Measurements from ENCODE around the gene SHB.

SHB gene

GRCh38 chr9:37988602-37989001 lies 80.4 kb downstream of the SHB start:
- DNase-seq (ENCODE audit: low read depth in 2 of 2) = no peak

GRCh38 chr9:37988041-37988440 lies 81.0 kb downstream of the SHB start:
- no peak for DNase-seq (ENCODE audit: low read depth in 2 of 2)

- DNase-seq (ENCODE audit: low read depth in 2 of 2) = no peak
Observed at GRCh38 chr9:37987467-37987981, 81.5 kb downstream of the SHB start.

- no peak for DNase-seq (ENCODE audit: low read depth in 2 of 2)
Observed at GRCh38 chr9:37986771-37987258, 82.2 kb downstream of the SHB start.

- DNase-seq (ENCODE audit: low read depth in 2 of 2) = no peak
Observed at GRCh38 chr9:37986001-37986400, 83.0 kb downstream of the SHB start.

GRCh38 chr9:37984672-37985611 lies 84.1 kb downstream of the SHB start:
- no peak for DNase-seq (ENCODE audit: low read depth in 2 of 2)

GRCh38 chr9:37984278-37984671 lies 84.8 kb downstream of the SHB start:
- no peak for DNase-seq (ENCODE audit: low read depth in 2 of 2)

- no peak for DNase-seq (ENCODE audit: low read depth in 2 of 2)
Observed at GRCh38 chr9:37983381-37984067, 85.5 kb downstream of the SHB start.

- DNase-seq (ENCODE audit: low read depth in 2 of 2) = no peak
Observed at GRCh38 chr9:37979844-37980243, 89.2 kb downstream of the SHB start.

GRCh38 chr9:37978983-37979382 lies 90.0 kb downstream of the SHB start:
- DNase-seq (ENCODE audit: low read depth in 2 of 2) = no peak

GRCh38 chr9:37978481-37978864 lies 90.6 kb downstream of the SHB start:
- no peak for DNase-seq (ENCODE audit: low read depth in 2 of 2)

- DNase-seq (ENCODE audit: low read depth in 2 of 2) = no peak
Observed at GRCh38 chr9:37977851-37978480, 91.1 kb downstream of the SHB start.

GRCh38 chr9:37976714-37977477 lies 92.1 kb downstream of the SHB start:
- DNase-seq (ENCODE audit: low read depth in 2 of 2) = no peak

- no peak for DNase-seq (ENCODE audit: low read depth in 2 of 2)
Observed at GRCh38 chr9:37975639-37976038, 93.4 kb downstream of the SHB start.

- no peak for DNase-seq (ENCODE audit: low read depth in 2 of 2)
Observed at GRCh38 chr9:37974506-37975173, 94.4 kb downstream of the SHB start.

- no peak for DNase-seq (ENCODE audit: low read depth in 2 of 2)
Observed at GRCh38 chr9:37972351-37972848, 96.6 kb downstream of the SHB start.

GRCh38 chr9:37971691-37972090 lies 97.3 kb downstream of the SHB start:
- no peak for DNase-seq (ENCODE audit: low read depth in 2 of 2)

GRCh38 chr9:37971108-37971459 lies 97.9 kb downstream of the SHB start:
- DNase-seq (ENCODE audit: low read depth in 2 of 2) = no peak

GRCh38 chr9:37970301-37971107 lies 98.5 kb downstream of the SHB start:
- DNase-seq (ENCODE audit: low read depth in 2 of 2) = no peak

Measured in activated CD4-positive, alpha-beta T cell treated with anti-CD3 and anti-CD28 coated beads for 24 hours (primary cell).